ENCODE data around the gene YWHAE.
A peak's percentile ranks its signal among the peaks of the same experiment; 100 is the strongest.
"Not testable (repeated sequence)": the region's sequence is repeated elsewhere in the genome, so short reads cannot be mapped to it uniquely, and the experiment has no call there.

Gene YWHAE

DNA sequence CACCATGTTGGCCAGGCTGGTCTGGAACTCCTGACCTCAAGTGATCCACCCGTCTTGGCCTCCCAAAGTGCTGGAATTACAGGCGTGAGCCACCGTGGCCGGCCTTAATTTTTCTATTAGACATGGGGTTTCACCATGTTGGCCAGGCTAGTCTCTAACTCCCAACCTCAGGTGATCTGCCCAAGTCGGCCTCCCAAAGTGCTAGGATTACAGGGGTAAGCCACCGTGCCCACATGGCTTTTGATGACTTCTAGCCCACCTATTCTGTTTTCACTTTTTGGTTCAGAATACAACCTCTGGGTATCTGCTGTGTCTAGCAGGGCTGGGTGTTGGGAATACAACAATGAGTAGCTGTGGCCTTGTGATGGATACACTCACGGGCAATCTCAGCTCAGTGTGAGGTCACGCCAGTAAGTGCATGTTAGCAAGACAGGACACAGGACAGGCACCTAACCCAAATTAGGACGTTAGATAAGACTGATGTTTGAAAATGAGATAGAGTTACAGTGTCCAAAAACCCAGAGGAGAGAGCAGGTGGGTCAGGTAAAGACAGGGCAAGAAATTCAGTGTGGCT lies 14.1 kb upstream of the YWHAE start:
- H3K4me3 ChIP-seq = no peak overlapping the region
- no peak overlapping the region for H3K27ac ChIP-seq

DNA sequence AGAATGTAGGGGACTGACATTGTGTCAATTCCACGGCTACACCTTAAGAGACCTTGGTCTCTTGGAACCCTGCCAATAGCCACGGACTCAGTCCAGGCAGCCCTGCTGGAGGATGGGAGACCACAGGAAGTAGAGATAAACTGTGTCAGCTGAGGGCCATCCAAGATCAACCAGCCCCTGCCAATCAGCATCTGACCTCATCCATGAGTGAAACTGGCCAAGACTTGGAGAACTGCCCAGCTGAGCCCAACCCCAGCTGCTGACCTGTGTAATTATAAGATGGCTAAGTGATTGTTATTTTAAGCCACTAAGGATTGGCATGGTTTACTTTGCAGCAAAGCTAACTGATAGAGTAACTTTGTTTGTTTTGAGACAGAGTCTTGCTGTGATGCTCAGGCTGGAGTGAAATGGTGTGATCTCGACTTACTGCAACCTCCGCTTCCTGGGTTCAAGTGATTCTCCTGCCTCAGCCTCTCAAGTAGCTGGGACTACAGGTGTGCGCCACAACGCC lies 13.3 kb upstream of the YWHAE start:
- no peak overlapping the region for H3K27ac ChIP-seq
- H3K4me3 ChIP-seq = no peak overlapping the region

DNA sequence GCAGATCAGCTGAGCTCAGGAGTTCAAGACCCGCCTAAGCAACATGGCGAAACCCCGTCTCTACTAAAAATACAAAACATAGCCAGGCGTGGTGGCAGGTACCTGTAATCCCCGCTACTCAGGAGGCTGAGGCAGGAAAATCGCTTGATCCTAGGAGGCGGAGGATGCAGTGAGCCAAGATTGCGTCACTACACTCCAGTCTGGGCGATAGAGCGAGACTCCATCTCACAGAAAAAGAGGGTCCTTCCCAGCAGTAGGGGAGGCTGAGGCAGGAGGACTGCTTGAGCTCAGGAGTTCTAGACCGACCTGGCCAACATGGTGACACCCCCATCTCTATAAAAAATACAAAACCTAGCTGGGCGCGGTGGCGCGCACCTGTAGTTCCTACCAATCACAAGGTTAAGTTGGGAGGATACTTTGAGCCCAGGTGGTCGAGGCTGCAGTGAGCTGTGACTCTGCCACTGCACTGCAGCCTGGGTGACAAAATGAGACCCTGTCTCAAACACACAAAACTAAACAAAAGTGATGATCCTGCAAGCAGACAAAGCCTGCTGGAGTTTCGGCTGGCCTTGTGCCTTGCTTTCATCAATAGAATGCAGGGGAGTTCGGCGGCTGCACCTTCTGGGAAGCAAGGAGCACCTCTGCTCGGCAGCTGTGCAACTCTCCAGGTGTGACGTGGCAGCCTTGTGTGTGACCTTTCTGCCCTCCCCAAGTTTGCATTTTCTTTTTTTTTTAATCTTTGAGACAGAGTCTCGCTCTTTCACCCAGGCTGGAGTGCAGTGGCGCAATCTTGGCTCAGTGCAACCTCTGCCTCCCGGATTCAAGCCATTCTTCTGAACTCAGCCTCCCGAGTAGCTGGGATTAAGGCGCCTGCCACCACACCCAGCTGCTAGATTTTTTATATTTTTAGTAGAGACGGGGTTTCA lies 12.4 kb upstream of the YWHAE start:
- Histone ChIP-seq H3K4me3 (no peak overlapping the region), H3K27ac (no peak overlapping the region)

DNA sequence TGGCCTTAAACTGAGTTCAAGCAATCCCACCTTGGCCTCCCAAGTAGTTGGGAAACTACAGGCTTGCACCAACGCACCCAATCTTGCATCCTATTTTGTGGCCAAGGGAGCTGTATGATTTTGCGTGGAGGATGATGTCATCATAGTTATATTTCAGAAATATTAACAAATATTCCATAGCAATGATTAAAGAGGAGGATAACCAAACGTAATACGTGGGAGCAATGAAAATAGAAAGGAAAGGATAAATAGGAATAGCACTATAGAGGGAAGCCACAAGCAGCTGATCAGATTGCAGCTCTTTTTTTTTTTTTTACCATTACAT lies 2.2 kb upstream of the YWHAE start:
- H3K27ac ChIP-seq = no peak overlapping the region
- H3K4me3 ChIP-seq = no peak overlapping the region

DNA sequence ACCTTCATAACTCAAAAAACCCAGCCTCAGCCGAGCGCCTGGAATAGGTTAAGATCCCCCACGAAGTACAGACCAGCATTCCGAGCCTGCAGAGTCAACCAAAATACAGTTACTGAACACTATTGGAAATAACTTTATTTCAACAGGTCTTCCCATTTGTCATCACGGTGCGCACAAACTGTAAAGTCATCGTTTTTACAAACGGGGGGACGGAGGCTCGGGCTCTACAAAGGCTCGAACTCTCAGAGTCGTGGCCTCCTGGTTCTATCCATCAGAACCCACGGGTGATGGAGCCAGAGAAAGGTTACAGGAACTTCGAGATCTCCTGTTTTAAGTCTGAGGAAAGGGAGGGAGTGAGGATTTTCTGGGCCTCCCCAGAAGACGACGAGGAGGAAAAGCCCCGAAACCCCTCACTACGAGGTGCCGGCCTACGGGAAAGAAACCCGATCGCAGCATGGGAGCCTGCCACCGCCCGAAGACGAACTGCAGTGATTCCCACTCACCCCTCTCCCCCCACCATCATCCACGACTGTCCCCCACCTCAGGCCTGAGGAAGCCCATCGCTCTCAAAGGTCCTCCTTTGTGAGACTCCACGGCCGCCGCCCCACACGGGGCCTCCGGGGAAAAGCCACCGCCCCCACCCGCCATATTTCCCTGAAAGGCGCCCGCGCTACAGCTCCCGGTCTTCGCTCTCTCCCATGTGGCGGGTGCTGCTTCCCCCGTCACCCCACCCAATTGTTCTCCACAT lies 917 bp downstream of the YWHAE start:
- H3K27ac ChIP-seq = peak overlapping the region; percentile 87 to 100 (median 98)
- peak overlapping the region; percentile 79 to 98 (median 93) for H3K4me3 ChIP-seq

DNA sequence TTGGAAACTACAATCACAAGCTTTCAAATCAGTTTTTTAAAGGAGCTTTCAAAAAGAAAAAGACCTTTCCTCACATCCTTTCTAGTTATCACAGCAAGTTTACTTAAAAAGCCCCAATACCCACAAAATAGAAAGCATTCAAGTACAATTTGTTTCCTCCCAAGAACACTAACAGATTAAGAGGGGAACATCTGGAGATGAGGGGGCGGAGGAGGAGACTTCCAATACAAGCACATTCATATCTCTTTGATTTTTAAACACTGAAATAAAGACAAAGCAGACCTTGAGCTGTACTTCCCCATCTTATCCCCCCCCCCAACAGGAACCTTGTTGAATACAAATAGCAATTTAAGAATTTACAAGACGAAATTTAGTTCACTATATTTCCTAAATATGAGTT lies 2.0 kb downstream of the YWHAE start:
- Histone ChIP-seq H3K4me3 (peak overlapping the region in 6 of 7 experiments; percentile 79 to 98 (median 92)), H3K27ac (peak overlapping the region in 13 of 21 experiments; percentile 58 to 100 (median 99))

DNA sequence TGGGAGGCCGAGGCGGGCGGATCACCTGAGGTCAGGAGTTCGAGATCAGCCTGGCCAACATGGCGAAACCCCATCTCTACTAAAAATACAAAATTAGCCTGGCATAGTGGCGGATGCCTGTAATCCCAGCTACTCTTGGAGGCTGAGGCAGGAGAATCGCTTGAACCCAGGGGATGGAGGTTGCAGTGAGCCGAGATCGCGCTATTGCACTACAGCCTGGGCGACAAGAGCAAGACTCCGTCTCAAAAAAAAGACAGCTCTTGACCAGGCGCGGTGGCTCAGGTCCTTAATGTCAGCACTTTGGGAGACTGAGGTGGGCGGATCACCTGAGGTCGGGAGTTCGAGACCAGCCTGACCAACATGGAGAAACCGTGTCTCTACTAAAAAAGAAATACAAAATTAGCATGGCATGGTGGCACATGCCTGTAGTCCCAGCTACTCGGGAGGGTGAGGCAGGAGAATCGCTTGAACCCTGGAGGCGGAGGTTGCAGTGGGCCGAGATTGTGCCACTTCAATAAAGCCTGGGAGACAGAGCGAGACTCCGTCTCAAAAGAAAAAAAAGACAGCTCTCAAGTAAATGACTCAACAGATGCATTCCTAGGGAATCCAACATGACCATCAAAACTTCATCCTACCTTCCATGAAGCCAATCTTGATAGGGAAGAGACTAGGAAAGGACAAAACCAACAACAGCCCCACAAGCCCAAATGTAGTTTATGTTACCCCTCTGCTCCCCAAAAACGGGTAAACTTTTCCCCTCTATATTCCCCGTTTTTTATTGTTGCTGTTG lies 4.0 kb downstream of the YWHAE start:
- H3K27ac ChIP-seq, H3K4me3 ChIP-seq: not testable (repeated sequence)

DNA sequence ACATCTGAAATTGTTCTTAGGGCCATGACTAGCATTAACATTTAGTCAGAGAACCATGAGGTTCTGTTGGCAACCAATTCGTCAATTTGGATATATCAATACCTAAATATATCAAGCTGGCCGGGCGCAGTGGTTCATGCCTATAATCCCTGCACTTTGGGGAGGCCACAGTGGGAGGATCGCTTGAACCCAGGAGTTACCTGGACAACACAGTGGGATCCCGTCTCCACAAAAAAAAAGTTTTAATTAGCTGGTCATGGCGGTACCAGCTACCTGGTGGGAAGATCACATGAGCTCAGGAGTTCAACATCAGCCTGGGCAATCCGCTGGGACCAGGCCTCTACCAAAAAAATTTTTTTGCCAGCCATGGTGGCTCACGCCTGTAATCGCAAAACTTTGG lies 8.4 kb downstream of the YWHAE start:
- peak overlapping the region in 2 of 21 experiments; percentile 14 to 27 for H3K27ac ChIP-seq

DNA sequence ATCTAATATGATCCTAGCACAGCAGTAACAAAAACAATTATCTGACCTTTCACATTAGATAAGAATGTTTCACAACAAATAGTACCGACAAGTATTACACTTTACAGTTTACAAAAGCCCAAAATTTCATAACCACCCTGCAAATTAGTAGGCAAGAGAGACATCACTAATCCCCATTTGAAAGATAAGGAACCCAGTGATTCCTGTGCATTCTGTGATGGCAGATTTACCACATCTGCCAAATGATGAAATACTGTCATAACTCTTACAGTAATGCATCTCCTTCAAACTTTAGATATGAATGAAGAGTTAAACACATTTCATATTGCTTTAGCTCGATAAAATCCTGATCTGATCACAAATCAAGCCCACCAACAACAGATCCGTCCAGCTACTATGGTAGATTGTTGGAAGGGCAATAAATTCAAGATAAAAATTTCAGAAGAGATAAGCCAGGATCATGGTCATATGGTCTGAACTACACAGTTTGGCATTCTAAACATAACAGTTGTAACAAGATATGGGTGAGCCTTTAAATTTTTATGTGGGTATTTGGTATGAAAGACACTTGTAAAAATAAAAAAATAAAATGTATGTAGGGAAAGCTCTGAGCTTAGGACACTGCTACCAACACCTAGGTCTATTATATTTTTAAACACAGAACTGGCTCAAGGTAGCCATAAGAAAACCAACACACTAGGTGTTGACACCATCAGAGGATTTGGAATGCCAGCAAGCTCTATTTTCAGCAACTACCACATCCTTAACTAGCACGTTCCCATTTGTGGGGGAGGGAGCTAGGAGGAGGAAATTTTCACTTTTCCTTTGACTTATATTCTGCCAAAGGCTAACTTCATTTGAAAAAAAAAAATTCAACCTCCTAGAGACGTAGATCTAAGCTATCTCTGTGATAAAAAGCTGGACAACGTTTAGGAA lies 9.3 kb downstream of the YWHAE start:
- Histone ChIP-seq H3K27ac (peak overlapping the region in 2 of 21 experiments; percentile 8 to 14), H3K4me3 (no peak overlapping the region)

More for the DNA sequence above, 8.4 kb downstream of the YWHAE start:
- no peak overlapping the region for H3K4me3 ChIP-seq

DNA sequence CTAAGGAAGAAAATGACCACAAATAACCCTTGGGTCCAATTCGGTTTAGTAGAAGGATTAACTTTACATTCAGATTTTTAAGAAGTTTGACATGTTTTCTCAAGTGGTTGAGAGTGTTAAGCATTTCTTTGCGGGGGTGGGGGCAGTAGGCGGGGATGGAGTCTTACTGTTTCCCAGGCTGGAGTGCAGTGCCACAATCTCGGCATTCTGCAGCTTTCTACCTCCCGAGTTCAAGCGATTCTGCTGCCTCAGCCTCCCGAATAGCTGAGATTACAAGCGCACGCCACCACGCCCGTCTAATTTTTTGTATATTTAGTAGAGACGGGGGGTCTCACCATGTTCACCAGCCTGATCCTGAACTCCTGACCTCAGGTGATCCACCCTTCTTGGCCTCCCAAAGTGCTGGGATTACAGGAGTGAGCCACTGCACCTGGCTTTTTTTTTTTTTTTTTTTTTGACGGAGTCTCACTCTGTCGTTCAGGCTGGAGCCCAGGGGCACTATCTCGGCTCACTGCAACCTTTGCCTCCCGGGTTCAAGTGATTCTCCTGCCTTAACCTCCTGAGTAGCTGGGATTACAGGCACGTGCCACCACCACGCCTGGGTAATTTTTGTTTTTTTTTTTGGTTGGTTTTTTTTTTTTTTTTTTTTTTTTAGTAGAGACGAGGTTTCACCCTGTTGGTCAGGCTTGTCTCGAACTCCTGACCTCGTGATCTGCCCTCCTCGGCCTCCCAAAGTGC lies 12.4 kb downstream of the YWHAE start:
- not testable (repeated sequence) for H3K4me3 ChIP-seq
- peak overlapping the region in 1 of 21 experiments; percentile 3 for H3K27ac ChIP-seq

DNA sequence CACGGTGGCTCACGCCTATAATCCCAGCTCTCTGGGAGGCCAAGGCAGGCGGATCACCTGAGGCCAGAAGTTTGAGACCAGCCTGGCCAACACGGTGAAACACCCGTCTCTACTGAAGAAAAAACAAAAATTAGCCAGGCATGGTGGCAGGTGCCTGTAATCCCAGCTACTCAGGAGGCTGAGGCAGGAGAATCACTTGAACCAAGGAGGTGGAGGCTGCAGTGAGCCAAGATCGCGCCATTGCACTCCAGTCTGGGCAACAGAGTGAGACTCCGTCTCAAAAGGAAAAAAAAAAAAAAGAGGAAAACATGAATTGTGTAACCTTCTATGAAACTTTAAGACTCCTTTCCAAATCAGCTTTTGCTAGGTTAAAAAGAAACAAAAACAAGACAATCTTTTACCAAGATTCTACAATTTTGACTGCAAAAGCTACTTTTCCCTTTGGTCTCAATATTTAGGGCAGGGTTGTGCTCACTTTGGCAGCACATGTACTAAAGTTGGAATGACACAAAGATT lies 13.3 kb downstream of the YWHAE start:
- not testable (repeated sequence) for H3K4me3 ChIP-seq, H3K27ac ChIP-seq

DNA sequence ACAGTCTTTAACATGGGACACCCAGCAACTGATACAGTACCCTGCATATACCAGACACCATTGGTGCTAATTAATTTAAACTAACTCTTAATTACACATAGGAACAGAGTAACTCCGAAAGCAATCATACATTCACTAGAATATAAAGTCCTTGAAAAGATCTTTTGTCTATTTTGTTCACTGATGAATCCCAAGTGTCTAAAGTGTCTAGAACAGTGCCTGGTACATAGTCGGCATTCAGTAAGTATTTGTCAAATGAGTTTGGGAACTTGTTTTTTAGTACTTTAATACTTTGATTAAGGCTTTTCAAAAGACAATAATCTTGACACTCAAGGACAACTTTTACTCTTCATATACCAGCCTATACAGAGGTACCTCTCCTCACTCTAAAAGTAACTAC lies 13.8 kb downstream of the YWHAE start:
- Histone ChIP-seq H3K4me3 (no peak overlapping the region), H3K27ac (no peak overlapping the region)

DNA sequence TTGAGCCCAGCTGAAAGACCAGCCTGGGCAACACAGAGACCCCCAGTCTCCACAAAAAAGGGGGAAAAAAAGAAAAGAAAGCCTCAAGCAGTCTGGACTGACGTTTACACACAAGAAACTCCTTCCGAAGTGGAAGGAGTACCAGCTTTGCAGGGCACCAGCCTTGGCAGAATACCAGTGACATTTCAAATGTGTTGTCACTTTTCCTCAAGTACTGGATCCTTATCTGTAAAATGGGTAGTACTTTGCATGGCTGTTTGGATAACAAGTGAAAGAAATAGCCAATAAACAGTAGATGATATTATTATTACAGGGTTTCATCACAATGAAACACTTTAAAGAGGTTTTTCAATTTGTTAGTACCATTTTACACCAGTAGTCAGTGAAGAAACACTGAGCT lies 14.2 kb downstream of the YWHAE start:
- Histone ChIP-seq H3K4me3 (no peak overlapping the region), H3K27ac (no peak overlapping the region)

DNA sequence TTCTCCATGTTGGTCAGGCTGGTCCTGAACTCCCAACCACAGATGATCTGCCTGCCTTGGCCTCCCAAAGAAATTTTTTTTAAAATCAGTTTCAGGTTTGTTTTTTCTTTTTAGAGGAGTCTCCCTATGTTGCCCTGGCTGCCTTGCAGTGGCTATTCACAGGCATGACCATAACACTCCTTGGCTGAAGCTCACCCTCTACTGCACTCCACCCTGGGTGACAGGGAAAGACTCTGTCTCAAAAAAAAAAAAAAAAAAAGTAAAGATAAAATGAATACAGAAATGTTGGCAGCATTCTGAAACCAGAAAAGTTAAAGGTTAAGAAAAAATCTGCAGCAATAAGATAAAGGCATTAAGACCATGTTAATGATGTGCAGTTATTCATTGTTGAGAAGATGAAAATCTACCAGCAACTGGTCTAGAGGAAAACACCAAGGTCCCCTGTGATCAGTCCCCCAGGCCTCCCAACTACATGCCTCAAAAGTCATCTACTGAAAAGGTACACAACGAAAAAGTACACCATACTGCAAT lies 15.1 kb downstream of the YWHAE start:
- no peak overlapping the region for H3K27ac ChIP-seq
- no peak overlapping the region for H3K4me3 ChIP-seq

DNA sequence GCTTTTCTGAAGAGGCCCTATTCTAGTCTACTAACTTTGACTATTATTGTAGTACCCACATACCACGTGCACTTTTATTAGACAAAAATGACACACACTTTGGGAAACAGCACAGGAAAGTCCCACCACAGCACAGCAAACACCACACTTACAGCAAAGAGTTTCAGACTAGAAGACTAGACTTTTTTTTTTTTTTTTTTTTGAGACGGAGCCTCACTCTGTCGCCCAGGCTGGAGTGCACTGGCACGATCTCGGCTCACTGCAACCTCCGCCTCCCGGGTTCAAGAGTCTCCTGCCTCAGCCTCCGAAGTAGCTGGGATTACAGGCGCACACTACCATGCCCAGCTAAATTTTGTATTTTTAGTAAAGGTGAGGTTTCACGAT lies 20.1 kb downstream of the YWHAE start:
- peak overlapping the region in 1 of 21 experiments; percentile 22 for H3K27ac ChIP-seq
- H3K4me3 ChIP-seq = no peak overlapping the region

DNA sequence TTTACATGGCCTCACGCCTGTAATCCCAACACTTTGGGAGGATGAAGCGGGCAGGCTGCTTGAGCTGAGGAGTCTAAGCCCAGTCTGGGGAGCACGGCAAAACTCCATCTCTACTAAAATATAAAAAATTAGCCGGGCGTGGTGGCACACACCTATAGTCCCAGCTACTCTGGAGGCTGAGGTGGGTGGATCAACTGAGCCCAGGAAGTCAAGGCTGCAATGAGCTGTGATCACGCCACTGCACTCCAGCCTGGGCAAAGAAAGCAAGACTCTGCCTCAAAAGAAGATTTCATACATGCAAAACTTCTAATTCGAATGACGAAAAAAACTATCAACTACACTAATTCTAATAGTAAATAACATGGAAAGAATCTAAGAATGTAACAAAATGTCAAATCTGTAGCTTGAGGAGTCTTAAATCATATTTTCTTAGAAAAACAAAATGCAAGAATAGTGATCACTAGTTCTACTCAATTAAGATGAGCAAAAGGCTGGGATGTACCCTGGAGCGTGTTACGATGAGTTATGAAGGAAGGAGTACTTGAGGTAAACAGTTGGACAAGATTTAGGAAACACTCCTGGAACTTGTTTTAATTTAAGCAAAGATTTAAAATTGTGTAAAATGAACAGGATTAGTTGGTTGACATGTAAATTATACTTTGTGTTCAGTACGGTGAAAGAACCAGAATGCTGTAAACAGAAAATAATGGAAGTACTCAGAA lies 20.7 kb downstream of the YWHAE start:
- Histone ChIP-seq H3K4me3 (no peak overlapping the region), H3K27ac (no peak overlapping the region)

DNA sequence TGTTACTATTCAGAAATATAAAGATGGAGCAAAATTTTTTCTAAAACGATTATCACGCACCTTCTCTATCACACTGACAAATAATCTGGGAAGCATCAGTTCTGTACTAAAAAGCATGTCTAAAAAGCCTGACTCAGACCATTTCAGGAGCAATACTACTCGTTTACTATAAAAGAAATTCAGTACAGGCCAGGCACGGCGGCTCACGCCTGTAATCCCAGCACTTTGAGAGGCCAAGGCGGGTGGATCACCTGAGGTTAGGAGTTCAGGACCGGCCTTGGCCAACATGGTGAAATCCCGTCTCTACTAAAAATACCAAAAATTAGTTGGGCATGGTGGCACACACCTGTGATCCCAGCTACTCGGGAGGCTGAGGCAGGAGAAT lies 21.6 kb downstream of the YWHAE start:
- H3K27ac ChIP-seq, H3K4me3 ChIP-seq: not testable (repeated sequence)
